Activated effector memory CD4-positive, alpha-beta T cell treated with Interleukin-2 at 50 U/mL for 16 hours (primary cell): ENCODE data around the gene MARS1.

ENCODE experiments used
- DNase-seq: peaks from one replicate; pipeline ENCODE4 v3.0.0-alpha.2; 2020

MARS1 gene

GRCh38 chr12:57518920-57519795 lies 31.3 kb downstream of the MARS1 start:
- no peak for DNase-seq

- no peak for DNase-seq
Observed at GRCh38 chr12:57519796-57520052, 31.9 kb downstream of the MARS1 start.

GRCh38 chr12:57520053-57520818 lies 32.4 kb downstream of the MARS1 start, which contains the start of gene DDIT3:
TSS of gene DDIT3 (minus strand) at chr12:57520514. CDS start at chr12:57517406, 3,108 bp downstream.
- peak; percentile 99 for DNase-seq

- DNase-seq, result no peak
Observed at GRCh38 chr12:57521525-57522010, 33.7 kb downstream of the MARS1 start.

- DNase-seq, result peak; percentile 87
Observed at GRCh38 chr12:57522011-57522886, 34.4 kb downstream of the MARS1 start, which contains the start of gene MBD6. TSS of gene MBD6 (plus strand) at chr12:57522824. CDS start at chr12:57524304, 1,480 bp downstream.

- DNase-seq, result peak; percentile 28
Observed at GRCh38 chr12:57522887-57523705, 35.2 kb downstream of the MARS1 start.

- DNase-seq, result no peak
Observed at GRCh38 chr12:57523706-57524614, 36.1 kb downstream of the MARS1 start.

GRCh38 chr12:57524814-57525614 lies 37.1 kb downstream of the MARS1 start:
- DNase-seq, result no peak

- no peak for DNase-seq
Observed at GRCh38 chr12:57525615-57526383, 37.9 kb downstream of the MARS1 start.

GRCh38 chr12:57526477-57527126 lies 38.7 kb downstream of the MARS1 start:
- no peak for DNase-seq

GRCh38 chr12:57527184-57527583 lies 39.3 kb downstream of the MARS1 start:
- no peak for DNase-seq

GRCh38 chr12:57528176-57528575 lies 40.3 kb downstream of the MARS1 start:
- DNase-seq, result no peak

- DNase-seq, result no peak
Observed at GRCh38 chr12:57528831-57529555, 41.1 kb downstream of the MARS1 start.

- no peak for DNase-seq
Observed at GRCh38 chr12:57529831-57530230, 42.0 kb downstream of the MARS1 start.

- DNase-seq, result no peak
Observed at GRCh38 chr12:57530396-57531142, 42.7 kb downstream of the MARS1 start.

GRCh38 chr12:57531836-57532235 lies 44.0 kb downstream of the MARS1 start:
- DNase-seq, result no peak

GRCh38 chr12:57533108-57533507 lies 45.2 kb downstream of the MARS1 start:
- no peak for DNase-seq
